GM12878 (cell line): Measurements from ENCODE around the gene POR. TPM values are rescaled to one million over a fixed set of nuclear protein-coding genes. Genes with fewer than 3 reads are reported as not detected.
"Not testable (repeated sequence)": the region's sequence is repeated elsewhere in the genome, so short reads cannot be mapped to it uniquely, and the experiment has no call there.

Source experiments
- ATAC-seq: fragments of 200-7000 bp; cut with Tn5 transposase; 3 replicates; pipeline ENCODE4 v1.9.1; 2020; ENCODE audit warnings: mild to moderate bottlenecking, moderate library complexity
- BruUV-seq: library from RNA; stranded (reverse); fragments of 400-500 nt; replicated peaks from 2 replicates; lab custom pipeline; 2021; lab: Mats Ljungman, UMichigan
- CTCF ChIA-PET: fragments of 300-600 bp; sonication (Branson Sonifier 250); formaldehyde crosslinking; extraction: SDS; loops from one replicate; lab custom pipeline; 2021; ENCODE audit warnings: inconsistent platforms; lab: Yijun Ruan, JAX
- POLR2A ChIA-PET: fragments of 350-600 bp; formaldehyde crosslinking; extraction: SDS; loops from one replicate; lab custom pipeline; 2021; ENCODE audit warnings: inconsistent platforms; lab: Charles Lee
- RAD21 ChIA-PET: fragments of 300-600 bp; sonication (Branson Sonifier 250); formaldehyde crosslinking; loops from one replicate; lab custom pipeline; 2023; ENCODE audit warnings: antibody characterized with exemption; ENCODE audit not compliant: unreplicated experiment; lab: Charles Lee
- SMC1A ChIA-PET: fragments of 300-600 bp; sonication (Branson Sonifier 250); formaldehyde crosslinking; loops from one replicate; lab custom pipeline; 2023; ENCODE audit not compliant: unreplicated experiment, uncharacterized antibody; lab: Charles Lee
- DNase-seq: peaks from one replicate; pipeline ENCODE4 v3.0.0-alpha.2; 2011; ENCODE audit warnings: low read depth, low spot score
- FAIRE-seq: peaks from 3 replicates; lab custom pipeline; 2011; peaks lifted over from hg19 to GRCh38; lab: Jason Lieb, UNC
- H2AFZ ChIP-seq: 2 replicates; pipeline ENCODE4 v1.6.0; 2011; ENCODE audit warnings: low read depth, low read length, control low read depth; ENCODE audit not compliant: control insufficient read depth
- H3K27ac ChIP-seq: 2 replicates; pipeline ENCODE4 v1.5.1; 2011; ENCODE audit warnings: control low read depth; ENCODE audit not compliant: control insufficient read depth, insufficient read depth
- H3K27me3 ChIP-seq, 2 experiments: replicated peaks in 1 of 2; 2 replicates each; pipeline versions ENCODE4 v1.6.0 to v1.6.1; 2011; ENCODE audit warnings: low read length in 1 of 2; ENCODE audit not compliant: control insufficient read depth in 2 of 2, insufficient read depth in 2 of 2
- H3K36me3 ChIP-seq, 2 experiments: 2 replicates each; pipeline ENCODE4 v1.5.1; 2011; ENCODE audit warnings: low read length in 1 of 2; ENCODE audit not compliant: control insufficient read depth in 2 of 2, insufficient read depth in 2 of 2
- H3K4me1 ChIP-seq: 2 replicates; pipeline ENCODE4 v1.6.1; 2011; ENCODE audit warnings: mild to moderate bottlenecking, low read length, moderate library complexity, mixed read lengths; ENCODE audit not compliant: control insufficient read depth, insufficient read depth
- H3K4me2 ChIP-seq: 2 replicates; pipeline ENCODE4 v1.6.0; 2011; ENCODE audit warnings: control low read depth; ENCODE audit not compliant: control insufficient read depth, insufficient read depth
- H3K4me3 ChIP-seq: fragments of 200-600 bp; sonication (generic); 2 replicates; pipeline ENCODE4 v1.5.1; 2016
- H3K79me2 ChIP-seq: 2 replicates; pipeline ENCODE4 v1.6.0; 2011; ENCODE audit warnings: low read length; ENCODE audit not compliant: control insufficient read depth, insufficient read depth
- H3K9ac ChIP-seq: 2 replicates; pipeline ENCODE4 v1.8.0; 2011; ENCODE audit warnings: low read length, control low read depth, mixed read lengths; ENCODE audit not compliant: control insufficient read depth, insufficient read depth
- H3K9me3 ChIP-seq: replicated peaks from 3 replicates; pipeline ENCODE4 v1.5.1; 2011; ENCODE audit warnings: mild to moderate bottlenecking, low read length; ENCODE audit not compliant: control insufficient read depth, insufficient read depth
- H4K20me1 ChIP-seq: 2 replicates; pipeline ENCODE4 v1.6.0; 2011; ENCODE audit not compliant: control insufficient read depth, insufficient read depth
- ETV6 ChIP-seq, 2 experiments: fragments of 450-650 bp in 1 of 2; IDR thresholded peaks in 1 of 2; conservative IDR thresholded peaks in 1 of 2; 2 replicates each; pipeline ENCODE4 v1.6.1; 2014; ENCODE audit warnings: antibody characterized with exemption in 1 of 2, borderline replicate concordance in 1 of 2, low read depth in 1 of 2, mild to moderate bottlenecking in 1 of 2, moderate library complexity in 1 of 2
- RUNX3 ChIP-seq: IDR thresholded peaks from 2 replicates; pipeline ENCODE4 v1.6.1; 2012; ENCODE audit warnings: low read length, inconsistent platforms
- SIN3A ChIP-seq: IDR thresholded peaks from 2 replicates; pipeline ENCODE4 v1.6.1; 2012; ENCODE audit warnings: low read depth, low read length, improper control_type of control experiment
- ZNF207 ChIP-seq: fragments of 450-650 bp; IDR thresholded peaks from 2 replicates; pipeline ENCODE4 v1.6.1; 2014; ENCODE audit warnings: antibody characterized with exemption, mild to moderate bottlenecking, borderline replicate concordance
- WGBS: methylation state at CpG from one replicate; pipeline ENCODE4 v1.1.6; 2016; ENCODE audit warnings: low lambda C conversion rate; ENCODE audit not compliant: insufficient replicate concordance, insufficient coverage; ENCODE audit errors: missing lambda C conversion rate; 5-methylcytosine and 5-hydroxymethylcytosine counted together
- in situ Hi-C: fragments of 300-500 bp; cut with MboI; formaldehyde crosslinking; loops from 9 replicates; pipeline ENCODE4 v1.14.3; 2018; ENCODE audit warnings: mixed read lengths
- intact Hi-C: fragments of 100-400 bp; cut with micrococcal nuclease; formaldehyde crosslinking; loops from one replicate; pipeline ENCODE4 v1.14.2; 2022; ENCODE audit not compliant: unreplicated experiment
- polyA plus RNA-seq, 11 experiments: library from polyadenylated mRNA; depleted of rRNA in 4 of 11; unstranded in 6 of 11; stranded (reverse) in 5 of 11; fragments of >200 nt; fragmentation: Nextera tagmentation in 4 of 11; fragmentation: Illumina TruSeq in 1 of 11; extraction: Ambion mirVana in 4 of 11; extraction: Trizol in 1 of 11; gene quantifications; 1 replicate in 1 of 11; 2 replicates in 10 of 11; pipeline versions ENCODE4 v1.2.1 to v1.2.3, GENCODE V29; 2011 to 2016; ENCODE audit warnings: inconsistent platforms in 2 of 11, missing spikeins in 2 of 11, low read depth in 1 of 11
- total RNA-seq, 4 experiments: library from RNA; depleted of rRNA in 3 of 4; stranded (reverse); fragments of >200 nt in 3 of 4; fragmentation: Illumina TruSeq in 1 of 4; extraction: Trizol in 1 of 4; gene quantifications; 2 replicates each; pipeline versions ENCODE4 v1.2.1 to v1.2.3, GENCODE V29; 2013 to 2021
- TF ChIP-seq, protein P1 (sequence below): fragments of 150-350 bp; IDR thresholded peaks from 2 replicates; pipeline ENCODE4 v1.6.1; 2016; ENCODE audit warnings: low read depth, low read length
- TF ChIP-seq, protein P2 (sequence below): fragments of 450-650 bp; IDR thresholded peaks from 2 replicates; pipeline ENCODE4 v1.6.1; 2016; ENCODE audit warnings: mild to moderate bottlenecking, moderate library complexity, borderline replicate concordance
- TF ChIP-seq, protein P3 (sequence below): IDR thresholded peaks from 2 replicates; pipeline ENCODE4 v1.6.1; 2012; ENCODE audit warnings: low read length, inconsistent platforms

POR gene
- total and polyA plus RNA-seq, 10 of the 15 experiments (the other 5 are each of a cell fraction or from before 2014, with no cell fraction given): 2.2 to 75.8 (median 35.9) TPM

DNA sequence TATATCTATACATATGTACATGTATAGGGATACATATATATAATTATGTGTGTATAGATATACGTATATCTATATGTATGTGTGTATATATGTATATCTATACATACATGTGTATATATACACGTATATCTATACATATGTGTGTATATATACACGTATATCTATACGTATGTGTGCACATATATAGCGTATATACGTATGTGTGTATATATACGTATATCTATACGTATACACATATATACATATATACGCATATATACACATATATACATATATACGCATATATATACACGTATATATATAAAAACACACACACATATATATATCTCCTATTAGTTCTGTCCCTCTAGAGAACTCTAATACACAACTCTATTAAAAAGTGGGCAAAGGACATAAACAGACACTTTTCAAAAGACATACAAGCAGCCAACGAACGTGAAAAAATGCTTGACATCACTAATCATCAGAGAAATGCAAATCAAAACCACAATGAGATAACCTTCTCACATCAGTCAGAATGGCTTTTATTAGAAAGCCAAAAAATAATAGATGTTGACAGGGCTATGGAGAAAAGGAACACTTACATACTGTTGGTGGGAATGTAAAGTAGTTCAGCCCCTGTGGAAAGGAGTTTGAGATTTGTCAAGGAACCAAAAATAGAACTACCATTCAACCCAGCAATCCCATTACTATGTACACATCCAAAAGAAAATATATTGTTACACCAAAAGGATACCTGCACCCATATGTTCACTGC is 101.4 kb downstream of the POR start (continued):
- TF ChIP-seq, protein P1, sequence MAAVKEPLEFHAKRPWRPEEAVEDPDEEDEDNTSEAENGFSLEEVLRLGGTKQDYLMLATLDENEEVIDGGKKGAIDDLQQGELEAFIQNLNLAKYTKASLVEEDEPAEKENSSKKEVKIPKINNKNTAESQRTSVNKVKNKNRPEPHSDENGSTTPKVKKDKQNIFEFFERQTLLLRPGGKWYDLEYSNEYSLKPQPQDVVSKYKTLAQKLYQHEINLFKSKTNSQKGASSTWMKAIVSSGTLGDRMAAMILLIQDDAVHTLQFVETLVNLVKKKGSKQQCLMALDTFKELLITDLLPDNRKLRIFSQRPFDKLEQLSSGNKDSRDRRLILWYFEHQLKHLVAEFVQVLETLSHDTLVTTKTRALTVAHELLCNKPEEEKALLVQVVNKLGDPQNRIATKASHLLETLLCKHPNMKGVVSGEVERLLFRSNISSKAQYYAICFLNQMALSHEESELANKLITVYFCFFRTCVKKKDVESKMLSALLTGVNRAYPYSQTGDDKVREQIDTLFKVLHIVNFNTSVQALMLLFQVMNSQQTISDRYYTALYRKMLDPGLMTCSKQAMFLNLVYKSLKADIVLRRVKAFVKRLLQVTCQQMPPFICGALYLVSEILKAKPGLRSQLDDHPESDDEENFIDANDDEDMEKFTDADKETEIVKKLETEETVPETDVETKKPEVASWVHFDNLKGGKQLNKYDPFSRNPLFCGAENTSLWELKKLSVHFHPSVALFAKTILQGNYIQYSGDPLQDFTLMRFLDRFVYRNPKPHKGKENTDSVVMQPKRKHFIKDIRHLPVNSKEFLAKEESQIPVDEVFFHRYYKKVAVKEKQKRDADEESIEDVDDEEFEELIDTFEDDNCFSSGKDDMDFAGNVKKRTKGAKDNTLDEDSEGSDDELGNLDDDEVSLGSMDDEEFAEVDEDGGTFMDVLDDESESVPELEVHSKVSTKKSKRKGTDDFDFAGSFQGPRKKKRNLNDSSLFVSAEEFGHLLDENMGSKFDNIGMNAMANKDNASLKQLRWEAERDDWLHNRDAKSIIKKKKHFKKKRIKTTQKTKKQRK: no peak
- TF ChIP-seq, protein P2, sequence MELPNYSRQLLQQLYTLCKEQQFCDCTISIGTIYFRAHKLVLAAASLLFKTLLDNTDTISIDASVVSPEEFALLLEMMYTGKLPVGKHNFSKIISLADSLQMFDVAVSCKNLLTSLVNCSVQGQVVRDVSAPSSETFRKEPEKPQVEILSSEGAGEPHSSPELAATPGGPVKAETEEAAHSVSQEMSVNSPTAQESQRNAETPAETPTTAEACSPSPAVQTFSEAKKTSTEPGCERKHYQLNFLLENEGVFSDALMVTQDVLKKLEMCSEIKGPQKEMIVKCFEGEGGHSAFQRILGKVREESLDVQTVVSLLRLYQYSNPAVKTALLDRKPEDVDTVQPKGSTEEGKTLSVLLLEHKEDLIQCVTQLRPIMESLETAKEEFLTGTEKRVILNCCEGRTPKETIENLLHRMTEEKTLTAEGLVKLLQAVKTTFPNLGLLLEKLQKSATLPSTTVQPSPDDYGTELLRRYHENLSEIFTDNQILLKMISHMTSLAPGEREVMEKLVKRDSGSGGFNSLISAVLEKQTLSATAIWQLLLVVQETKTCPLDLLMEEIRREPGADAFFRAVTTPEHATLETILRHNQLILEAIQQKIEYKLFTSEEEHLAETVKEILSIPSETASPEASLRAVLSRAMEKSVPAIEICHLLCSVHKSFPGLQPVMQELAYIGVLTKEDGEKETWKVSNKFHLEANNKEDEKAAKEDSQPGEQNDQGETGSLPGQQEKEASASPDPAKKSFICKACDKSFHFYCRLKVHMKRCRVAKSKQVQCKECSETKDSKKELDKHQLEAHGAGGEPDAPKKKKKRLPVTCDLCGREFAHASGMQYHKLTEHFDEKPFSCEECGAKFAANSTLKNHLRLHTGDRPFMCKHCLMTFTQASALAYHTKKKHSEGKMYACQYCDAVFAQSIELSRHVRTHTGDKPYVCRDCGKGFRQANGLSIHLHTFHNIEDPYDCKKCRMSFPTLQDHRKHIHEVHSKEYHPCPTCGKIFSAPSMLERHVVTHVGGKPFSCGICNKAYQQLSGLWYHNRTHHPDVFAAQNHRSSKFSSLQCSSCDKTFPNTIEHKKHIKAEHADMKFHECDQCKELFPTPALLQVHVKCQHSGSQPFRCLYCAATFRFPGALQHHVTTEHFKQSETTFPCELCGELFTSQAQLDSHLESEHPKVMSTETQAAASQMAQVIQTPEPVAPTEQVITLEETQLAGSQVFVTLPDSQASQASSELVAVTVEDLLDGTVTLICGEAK: no peak
- TF ChIP-seq SIN3A (no peak), ETV6 (conservative IDR thresholded peaks at IDR 0.05 in 1 of 2, IDR thresholded peaks at IDR 0.05 in 1 of 2; ENCODE audit: borderline replicate concordance in 1 of 2, low read depth in 1 of 2) (no peak), RUNX3 (peak; percentile 80), ZNF207 (no peak)
- TF ChIP-seq, protein P3, sequence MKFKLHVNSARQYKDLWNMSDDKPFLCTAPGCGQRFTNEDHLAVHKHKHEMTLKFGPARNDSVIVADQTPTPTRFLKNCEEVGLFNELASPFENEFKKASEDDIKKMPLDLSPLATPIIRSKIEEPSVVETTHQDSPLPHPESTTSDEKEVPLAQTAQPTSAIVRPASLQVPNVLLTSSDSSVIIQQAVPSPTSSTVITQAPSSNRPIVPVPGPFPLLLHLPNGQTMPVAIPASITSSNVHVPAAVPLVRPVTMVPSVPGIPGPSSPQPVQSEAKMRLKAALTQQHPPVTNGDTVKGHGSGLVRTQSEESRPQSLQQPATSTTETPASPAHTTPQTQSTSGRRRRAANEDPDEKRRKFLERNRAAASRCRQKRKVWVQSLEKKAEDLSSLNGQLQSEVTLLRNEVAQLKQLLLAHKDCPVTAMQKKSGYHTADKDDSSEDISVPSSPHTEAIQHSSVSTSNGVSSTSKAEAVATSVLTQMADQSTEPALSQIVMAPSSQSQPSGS: 0 out of 2 replicates have a peak, but pooled peaks have one; percentile 19

DNA sequence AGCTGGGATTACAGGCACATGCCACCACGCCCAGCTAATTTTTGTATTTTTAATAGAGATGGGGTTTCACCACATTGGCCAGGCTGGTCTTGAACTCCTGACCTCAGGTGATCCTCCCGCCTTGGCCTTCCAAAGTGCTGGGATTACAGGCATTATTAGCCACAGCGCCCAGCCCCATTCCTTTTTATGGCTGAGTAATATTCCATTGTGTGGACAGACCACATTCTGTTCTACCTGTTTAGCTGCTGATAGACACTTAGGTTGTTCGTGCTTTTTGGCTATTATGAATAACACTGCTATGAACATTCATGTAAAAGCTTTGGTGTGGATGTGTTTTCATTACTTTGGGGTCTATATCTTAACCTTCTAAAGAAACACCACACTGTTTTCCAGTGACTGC is 103.6 kb downstream of the POR start:
- ChIA-PET CTCF (interaction anchor here (1.2 to 7.7 kb wide), 6 partner anchors 7 to 256 kb away, joined by 4 to 247 read pairs (median 16); no protein-coding TSS in a partner anchor), RAD21 (interaction anchor here (2.5 to 6.4 kb wide), 4 partner anchors 9 to 153 kb away, joined by 11 to 115 read pairs (median 17); partner anchors contain the start of genes MDH2, RHBDD2 and STYXL1), POLR2A (interaction anchor here (2.0 kb wide), 1 partner anchor 152 kb away, joined by 9 read pairs; no protein-coding TSS in a partner anchor), SMC1A (interaction anchor here (1.4 kb wide), 1 partner anchor 153 kb away, joined by 5 read pairs; no protein-coding TSS in a partner anchor)
- FAIRE-seq, H3K4me2 ChIP-seq, in situ Hi-C loops, H3K27me3 ChIP-seq, DNase-seq, BruUV-seq, H4K20me1 ChIP-seq, H3K9ac ChIP-seq, H3K4me3 ChIP-seq, ATAC-seq, H3K27ac ChIP-seq, H3K79me2 ChIP-seq, H3K4me1 ChIP-seq, H2AFZ ChIP-seq, H3K9me3 ChIP-seq: not testable (repeated sequence)
- intact Hi-C loops: loop anchor here (10.0 kb wide), 1 partner anchor 244 kb away; the partner anchor contains the start of gene CCL26
- WGBS: 92% methylated on average over 4 of the region's 4 CpGs
- peaks cover 0 to 11% of the 10 kb centered on the region in 2 experiments; a peak in 2 of 4 replicates for H3K36me3 ChIP-seq
